PC-3 (cell line): ENCODE results near the gene ASTN2. TPM values are rescaled to one million over a fixed set of nuclear protein-coding genes. Genes with fewer than 3 reads are reported as not detected.

ENCODE experiments used
- ATAC-seq: fragments of 200-7000 bp; cut with Tn5 transposase; 2 replicates; pipeline ENCODE4 v1.9.1; 2020; ENCODE audit warnings: mild to moderate bottlenecking, moderate library complexity
- BruUV-seq: library from RNA; stranded (reverse); fragments of 400-500 nt; replicated peaks from 2 replicates; lab custom pipeline; 2021; lab: Mats Ljungman, UMichigan
- CTCF ChIA-PET: fragments of 300-600 bp; sonication (Branson Sonifier 250); formaldehyde crosslinking; loops from one replicate; lab custom pipeline; 2022; ENCODE audit warnings: antibody characterized with exemption; lab: Charles Lee
- POLR2A ChIA-PET: fragments of 300-600 bp; sonication (Branson Sonifier 250); formaldehyde crosslinking; loops from one replicate; lab custom pipeline; 2022; ENCODE audit warnings: antibody characterized with exemption; ENCODE audit not compliant: unreplicated experiment; lab: Charles Lee
- DNase-seq: peaks from one replicate; pipeline ENCODE4 v3.0.0-alpha.2; 2015
- H2AFZ ChIP-seq: fragments of 300-600 bp; sonication (generic); 2 replicates; pipeline ENCODE4 v1.6.0; 2016; ENCODE audit warnings: antibody characterized with exemption, low read length
- H3F3A ChIP-seq: fragments of 300-600 bp; sonication (generic); one replicate; pipeline ENCODE4 v1.6.0; 2017; ENCODE audit warnings: antibody characterized with exemption, low read length, control low read depth, mild to moderate bottlenecking; ENCODE audit not compliant: unreplicated experiment
- H3K27ac ChIP-seq: fragments of 300-600 bp; sonication (generic); 2 replicates; pipeline ENCODE4 v1.5.1; 2016; ENCODE audit warnings: mild to moderate bottlenecking, low read length
- H3K27me3 ChIP-seq: fragments of 300-600 bp; sonication (generic); 2 replicates; pipeline ENCODE4 v1.6.1; 2016; ENCODE audit warnings: low read length, mixed read lengths
- H3K36me3 ChIP-seq: fragments of 300-600 bp; sonication (generic); 2 replicates; pipeline ENCODE4 v1.6.1; 2016; ENCODE audit warnings: low read depth, mixed run types, low read length, mixed read lengths
- H3K4me1 ChIP-seq: fragments of 300-600 bp; sonication (generic); 2 replicates; pipeline ENCODE4 v1.5.1; 2016; ENCODE audit warnings: low read length; ENCODE audit not compliant: insufficient read depth
- H3K4me2 ChIP-seq: fragments of 300-600 bp; sonication (generic); 2 replicates; pipeline ENCODE4 v1.6.0; 2016; ENCODE audit warnings: low read length
- H3K4me3 ChIP-seq: fragments of 300-600 bp; sonication (generic); 2 replicates; pipeline ENCODE4 v1.5.1; 2016; ENCODE audit warnings: mild to moderate bottlenecking, low read length, mixed read lengths
- H3K79me2 ChIP-seq: fragments of 300-600 bp; sonication (generic); 2 replicates; pipeline ENCODE4 v1.6.1; 2017; ENCODE audit warnings: low read length, mixed read lengths
- H3K9ac ChIP-seq: fragments of 300-600 bp; sonication (generic); 2 replicates; pipeline ENCODE4 v1.6.0; 2016; ENCODE audit warnings: mild to moderate bottlenecking, low read length
- H3K9me2 ChIP-seq: fragments of 300-600 bp; sonication (generic); replicated peaks from 2 replicates; pipeline ENCODE4 v1.6.1; 2016; ENCODE audit warnings: mixed run types, low read length, mixed read lengths
- H3K9me3 ChIP-seq: fragments of 300-600 bp; sonication (generic); 2 replicates; pipeline ENCODE4 v1.6.1; 2016; ENCODE audit warnings: low read length, mixed read lengths
- H4K20me1 ChIP-seq: fragments of 300-600 bp; sonication (generic); 2 replicates; pipeline ENCODE4 v1.6.1; 2016; ENCODE audit warnings: low read length, mixed read lengths
- EZH2 ChIP-seq: fragments of 300-600 bp; sonication (generic); IDR thresholded peaks from one replicate; pipeline ENCODE4 v1.6.1; 2017; ENCODE audit warnings: antibody characterized with exemption, mild to moderate bottlenecking, low read length; ENCODE audit not compliant: unreplicated experiment
- EZH2phosphoT487 ChIP-seq: fragments of 300-600 bp; sonication (generic); IDR thresholded peaks from 2 replicates; pipeline ENCODE4 v1.6.1; 2018; ENCODE audit warnings: mild to moderate bottlenecking, antibody characterized with exemption, low read length, borderline replicate concordance
- intact Hi-C: fragments of 100-400 bp; cut with micrococcal nuclease; formaldehyde crosslinking; loops from 2 replicates; pipeline ENCODE4 v1.9.0; 2023
- total RNA-seq: library from RNA; depleted of rRNA; stranded (reverse); fragments of >200 nt; gene quantifications from 2 replicates; pipeline ENCODE4 v1.2.3, GENCODE V29; 2014
- TF ChIP-seq, protein P1 (sequence below): fragments of 300-600 bp; sonication (generic); conservative IDR thresholded peaks from 2 replicates; pipeline ENCODE4 v1.5.1; 2017; ENCODE audit warnings: antibody characterized with exemption, low read depth, mild to moderate bottlenecking, low read length

ASTN2 gene
- total RNA-seq, 1 experiment from 2014 or later, result 3.5 TPM

DNA sequence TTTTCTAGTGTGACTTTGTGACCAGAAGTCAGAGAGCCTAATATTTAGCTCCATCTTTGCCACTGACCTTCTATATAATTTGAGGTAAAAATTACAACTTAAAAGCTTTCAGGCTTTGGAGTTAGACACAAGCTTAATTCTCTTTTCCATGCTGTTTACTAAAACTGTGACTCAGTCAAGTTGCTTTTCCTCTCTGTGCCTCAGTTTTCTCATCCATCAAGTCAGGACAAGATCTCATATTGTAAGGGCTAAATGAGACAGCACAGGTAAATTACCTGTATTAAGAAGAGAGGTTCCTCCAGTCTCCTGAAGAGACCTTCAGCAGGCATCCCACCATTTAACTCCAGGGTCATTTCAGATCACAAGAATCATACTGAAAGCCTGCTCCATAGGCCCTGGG is 339.2 kb downstream of the ASTN2 start:
- H4K20me1 ChIP-seq, result no peaks in the 10 kb centered on the region
- ATAC-seq, result no peak
- no peaks in the 10 kb centered on the region for H3K36me3 ChIP-seq
- H3K9me3 ChIP-seq, result no peaks in the 10 kb centered on the region
- H3K9ac ChIP-seq, result no peak overlapping the region
- CTCF ChIA-PET, result no interaction called here
- POLR2A ChIA-PET, result no interaction called here
- H3K9me2 ChIP-seq, result no peaks in the 10 kb centered on the region
- no peak for TF ChIP-seq EZH2
- TF ChIP-seq, protein P1, sequence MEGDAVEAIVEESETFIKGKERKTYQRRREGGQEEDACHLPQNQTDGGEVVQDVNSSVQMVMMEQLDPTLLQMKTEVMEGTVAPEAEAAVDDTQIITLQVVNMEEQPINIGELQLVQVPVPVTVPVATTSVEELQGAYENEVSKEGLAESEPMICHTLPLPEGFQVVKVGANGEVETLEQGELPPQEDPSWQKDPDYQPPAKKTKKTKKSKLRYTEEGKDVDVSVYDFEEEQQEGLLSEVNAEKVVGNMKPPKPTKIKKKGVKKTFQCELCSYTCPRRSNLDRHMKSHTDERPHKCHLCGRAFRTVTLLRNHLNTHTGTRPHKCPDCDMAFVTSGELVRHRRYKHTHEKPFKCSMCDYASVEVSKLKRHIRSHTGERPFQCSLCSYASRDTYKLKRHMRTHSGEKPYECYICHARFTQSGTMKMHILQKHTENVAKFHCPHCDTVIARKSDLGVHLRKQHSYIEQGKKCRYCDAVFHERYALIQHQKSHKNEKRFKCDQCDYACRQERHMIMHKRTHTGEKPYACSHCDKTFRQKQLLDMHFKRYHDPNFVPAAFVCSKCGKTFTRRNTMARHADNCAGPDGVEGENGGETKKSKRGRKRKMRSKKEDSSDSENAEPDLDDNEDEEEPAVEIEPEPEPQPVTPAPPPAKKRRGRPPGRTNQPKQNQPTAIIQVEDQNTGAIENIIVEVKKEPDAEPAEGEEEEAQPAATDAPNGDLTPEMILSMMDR, result no peak
- TF ChIP-seq EZH2phosphoT487, result no peak
- no peak overlapping the region for H2AFZ ChIP-seq
- no peaks in the 10 kb centered on the region for H3K79me2 ChIP-seq
- no peaks in the 10 kb centered on the region for H3K4me1 ChIP-seq
- intact Hi-C loops, result no loop called here
- no peak overlapping the region for H3K4me3 ChIP-seq
- no peaks in the 10 kb centered on the region for H3F3A ChIP-seq
- DNase-seq, result no peak
- H3K27ac ChIP-seq, result no peak overlapping the region
- no TSS peak for BruUV-seq
- H3K4me2 ChIP-seq, result no peak overlapping the region
- H3K27me3 ChIP-seq, result no peaks in the 10 kb centered on the region

DNA sequence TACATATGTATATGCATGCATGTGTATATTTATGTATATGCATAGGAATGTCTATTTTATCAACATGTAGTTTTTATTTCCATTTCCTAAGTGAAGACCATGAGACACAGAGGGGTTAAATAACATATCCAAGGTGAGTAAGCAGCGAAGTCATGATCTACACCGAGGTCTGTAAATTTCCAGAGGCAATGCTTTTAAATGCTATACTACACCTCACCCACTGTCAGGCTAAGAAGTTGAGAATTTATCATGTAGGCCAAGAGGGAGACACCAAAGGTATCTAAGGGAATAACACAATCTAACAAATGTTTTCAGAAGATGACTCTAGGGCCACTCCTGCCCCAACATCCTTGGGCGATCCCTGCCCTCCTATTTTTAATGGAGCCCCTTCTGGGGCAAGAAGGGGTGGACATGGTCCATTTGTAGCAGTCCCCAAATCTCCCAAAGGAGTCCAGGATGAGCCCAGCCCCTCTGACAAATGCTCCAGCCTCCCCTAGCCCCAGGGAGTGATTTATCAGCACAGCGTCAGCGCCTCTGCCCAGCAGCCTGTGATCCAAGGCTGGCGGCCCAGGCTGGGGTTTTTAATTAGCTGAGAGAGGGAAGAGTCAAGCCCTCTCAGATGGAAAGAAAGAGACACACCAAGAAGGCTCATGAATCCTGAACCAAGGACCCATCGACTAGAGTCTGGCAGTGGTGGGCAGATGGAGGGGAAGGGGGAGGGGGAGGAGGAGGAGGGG is 339.9 kb downstream of the ASTN2 start:
- no peaks in the 10 kb centered on the region for H3K79me2 ChIP-seq
- no peaks in the 10 kb centered on the region for H3K27me3 ChIP-seq
- BruUV-seq, result no TSS peak
- no peaks in the 10 kb centered on the region for H3K4me1 ChIP-seq
- no peak overlapping the region for H3K9ac ChIP-seq
- no peaks in the 10 kb centered on the region for H3K9me3 ChIP-seq
- H3K4me3 ChIP-seq, result no peak overlapping the region
- no peaks in the 10 kb centered on the region for H3K9me2 ChIP-seq
- no peaks in the 10 kb centered on the region for H3K36me3 ChIP-seq
- ATAC-seq, result no peak
- ChIA-PET POLR2A (no interaction called here), CTCF (no interaction called here)
- H3F3A ChIP-seq, result no peaks in the 10 kb centered on the region
- H4K20me1 ChIP-seq, result no peaks in the 10 kb centered on the region
- DNase-seq, result no peak
- H3K4me2 ChIP-seq, result no peak overlapping the region
- intact Hi-C loops, result no loop called here
- no peak overlapping the region for H3K27ac ChIP-seq
- TF ChIP-seq EZH2 (no peak), EZH2phosphoT487 (no peak)
- TF ChIP-seq, protein P1, result no peak
- H2AFZ ChIP-seq, result no peak overlapping the region

DNA sequence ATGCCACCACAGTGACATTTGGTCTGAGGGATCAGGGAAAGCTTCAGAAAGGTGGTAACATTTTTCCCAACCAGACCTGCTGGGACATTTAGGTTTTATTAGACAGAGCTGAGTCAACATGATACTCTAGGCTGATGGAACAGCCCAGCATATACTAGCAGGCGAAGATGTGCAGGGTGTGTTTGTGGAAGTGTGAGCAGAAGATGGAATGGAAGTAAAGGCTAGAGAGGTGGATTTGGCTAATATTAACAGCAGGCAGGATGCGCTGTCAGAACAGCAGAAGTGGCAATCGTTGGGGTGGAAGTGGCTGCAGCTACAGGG is 340.6 kb downstream of the ASTN2 start:
- no peak for TF ChIP-seq EZH2
- no peak for TF ChIP-seq EZH2phosphoT487
- TF ChIP-seq, protein P1, result no peak
- no peak for ATAC-seq
- ChIA-PET CTCF (no interaction called here), POLR2A (no interaction called here)
- H2AFZ ChIP-seq, result no peak overlapping the region
- no peak for DNase-seq
- H3K27me3 ChIP-seq, result no peaks in the 10 kb centered on the region
- H3K79me2 ChIP-seq, result no peaks in the 10 kb centered on the region
- no peaks in the 10 kb centered on the region for H4K20me1 ChIP-seq
- no peak overlapping the region for H3K4me3 ChIP-seq
- H3K27ac ChIP-seq, result no peak overlapping the region
- no peaks in the 10 kb centered on the region for H3K9me2 ChIP-seq
- intact Hi-C loops, result no loop called here
- no peaks in the 10 kb centered on the region for H3K4me1 ChIP-seq
- H3K9me3 ChIP-seq, result no peaks in the 10 kb centered on the region
- no peak overlapping the region for H3K4me2 ChIP-seq
- H3K36me3 ChIP-seq, result no peaks in the 10 kb centered on the region
- BruUV-seq, result no TSS peak
- H3F3A ChIP-seq, result no peaks in the 10 kb centered on the region
- no peak overlapping the region for H3K9ac ChIP-seq
